ENCODE data around the gene HES5.

The HES5 gene

GRCh38 chr1:2498648-2499047 lies 31.4 kb downstream of the HES5 start:
- no peak for DNase-seq

- DNase-seq: no peak
Measured at GRCh38 chr1:2497891-2498290, 32.2 kb downstream of the HES5 start.

- DNase-seq: no peak
Measured at GRCh38 chr1:2496746-2497145, 33.3 kb downstream of the HES5 start.

GRCh38 chr1:2496087-2496622 lies 33.9 kb downstream of the HES5 start:
- no peak for DNase-seq

GRCh38 chr1:2495546-2495945 lies 34.5 kb downstream of the HES5 start:
- DNase-seq: no peak

- DNase-seq: no peak
Measured at GRCh38 chr1:2495026-2495425, 35.0 kb downstream of the HES5 start.

GRCh38 chr1:2494323-2494693 lies 35.8 kb downstream of the HES5 start:
- no peak for DNase-seq

GRCh38 chr1:2493691-2494322 lies 36.3 kb downstream of the HES5 start:
- no peak for DNase-seq

GRCh38 chr1:2493218-2493617 lies 36.8 kb downstream of the HES5 start:
- DNase-seq: no peak

GRCh38 chr1:2492091-2492490 lies 38.0 kb downstream of the HES5 start:
- DNase-seq: no peak

GRCh38 chr1:2489615-2490014 lies 40.4 kb downstream of the HES5 start:
- no peak for DNase-seq

GRCh38 chr1:2488688-2489087 lies 41.4 kb downstream of the HES5 start:
- no peak for DNase-seq

GRCh38 chr1:2486558-2486957 lies 43.5 kb downstream of the HES5 start:
- DNase-seq: no peak

- DNase-seq: no peak
Measured at GRCh38 chr1:2486041-2486440, 44.0 kb downstream of the HES5 start.

GRCh38 chr1:2483970-2484369 lies 46.1 kb downstream of the HES5 start:
- DNase-seq: no peak

GRCh38 chr1:2483026-2483425 lies 47.0 kb downstream of the HES5 start:
- no peak for DNase-seq

- DNase-seq: no peak
Measured at GRCh38 chr1:2482588-2482987, 47.5 kb downstream of the HES5 start.

- no peak for DNase-seq
Measured at GRCh38 chr1:2481885-2482284, 48.2 kb downstream of the HES5 start.

- no peak for DNase-seq
Measured at GRCh38 chr1:2480986-2481364, 49.1 kb downstream of the HES5 start.

GRCh38 chr1:2480236-2480985 lies 49.7 kb downstream of the HES5 start:
- DNase-seq: no peak

GRCh38 chr1:2479618-2480017 lies 50.4 kb downstream of the HES5 start:
- no peak for DNase-seq

GRCh38 chr1:2479186-2479585 lies 50.9 kb downstream of the HES5 start:
- no peak for DNase-seq
